Nephron progenitor cell (in vitro differentiated cells): Measurements from ENCODE around the gene TMPRSS4.

ENCODE experiments used
- DNase-seq: peaks from one replicate; pipeline ENCODE4 v3.0.0; 2021
- H3K27ac Mint-ChIP-seq: 2 replicates; pipeline ENCODE4 v1.8.0; 2021; ENCODE audit warnings: mild to moderate bottlenecking, moderate library complexity, mixed read lengths
- H3K27me3 Mint-ChIP-seq: 2 replicates; pipeline ENCODE4 v1.8.0; 2021; ENCODE audit warnings: mild to moderate bottlenecking, low read depth, mixed read lengths; ENCODE audit not compliant: poor library complexity
- H3K36me3 Mint-ChIP-seq: 2 replicates; pipeline ENCODE4 v1.8.0; 2021; ENCODE audit warnings: low read depth, mixed read lengths
- H3K4me1 Mint-ChIP-seq: 2 replicates; pipeline ENCODE4 v1.8.0; 2021; ENCODE audit warnings: mixed read lengths
- H3K4me3 Mint-ChIP-seq: 2 replicates; pipeline ENCODE4 v1.8.0; 2021; ENCODE audit warnings: mild to moderate bottlenecking, moderate library complexity, mixed read lengths
- H3K9me3 Mint-ChIP-seq: 2 replicates; pipeline ENCODE4 v1.8.0; 2021; ENCODE audit warnings: mild to moderate bottlenecking, moderate library complexity, mixed read lengths
- CTCF ChIP-seq: fragments of 200-600 bp; sonication (generic); IDR thresholded peaks from 2 replicates; pipeline ENCODE4 v1.5.0; 2021; ENCODE audit warnings: antibody characterized with exemption

The TMPRSS4 gene

GRCh38 chr11:118128721-118129470 lies 52.0 kb downstream of the TMPRSS4 start:
- H3K27ac Mint-ChIP-seq, result no peak overlapping the region
- TF ChIP-seq CTCF, result no peak

GRCh38 chr11:118129471-118130172 lies 52.7 kb downstream of the TMPRSS4 start:
- H3K36me3 Mint-ChIP-seq, result no peaks in the 10 kb centered on the region
- H3K27me3 Mint-ChIP-seq, result peaks cover 24% of the 10 kb centered on the region
- no peaks in the 10 kb centered on the region for H3K9me3 Mint-ChIP-seq
- TF ChIP-seq CTCF, result no peak
- DNase-seq, result no peak
- H3K4me1 Mint-ChIP-seq, result peaks cover 12% of the 10 kb centered on the region
- H3K27ac Mint-ChIP-seq, result no peak overlapping the region
- no peak overlapping the region for H3K4me3 Mint-ChIP-seq

More at GRCh38 chr11:118128721-118129470, 52.0 kb downstream of the TMPRSS4 start:
- Mint-ChIP-seq H3K27me3 (peaks cover 17% of the 10 kb centered on the region), H3K9me3 (no peaks in the 10 kb centered on the region), H3K36me3 (no peaks in the 10 kb centered on the region), H3K4me1 (peaks cover 12% of the 10 kb centered on the region), H3K4me3 (no peak overlapping the region)
- DNase-seq, result no peak

DNA sequence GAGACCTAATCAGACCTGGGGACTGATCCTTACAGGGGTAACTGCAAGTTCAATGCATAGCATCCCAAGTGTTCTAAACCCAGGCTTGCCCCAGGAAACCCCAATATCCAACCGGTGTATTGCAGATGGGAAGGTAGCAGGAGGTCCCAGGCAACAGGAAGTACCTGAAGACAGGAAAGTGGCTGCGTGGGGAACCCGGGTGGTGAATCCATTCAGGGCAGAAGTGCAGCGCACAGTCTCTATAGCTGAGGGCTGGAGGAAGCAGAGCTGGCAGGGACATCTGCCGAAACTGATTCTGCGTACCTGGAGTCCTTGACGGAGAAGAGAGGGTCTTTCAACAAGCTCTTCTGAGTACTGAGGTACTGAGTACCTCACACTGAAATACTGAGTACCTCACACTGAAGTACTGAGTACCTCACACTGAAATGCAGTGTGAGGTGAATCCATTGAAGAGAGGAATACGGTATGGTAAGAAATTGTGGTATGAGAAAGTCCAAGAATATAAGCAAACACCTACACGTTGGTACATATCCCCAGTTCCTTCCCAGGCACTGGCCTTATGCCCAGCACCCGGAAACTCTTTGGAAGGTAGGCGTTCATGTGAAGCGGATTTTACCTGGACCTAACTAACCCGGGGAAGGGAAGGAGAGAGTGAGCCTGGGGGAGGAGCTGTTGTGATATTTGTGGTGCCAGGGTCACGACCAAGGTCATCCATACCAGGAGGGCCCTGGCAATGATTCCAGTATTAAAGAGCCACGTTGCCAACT lies 55.7 kb downstream of the TMPRSS4 start:
- H3K4me1 Mint-ChIP-seq, result peaks cover 12% of the 10 kb centered on the region
- H3K27ac Mint-ChIP-seq, result no peak overlapping the region
- TF ChIP-seq CTCF, result no peak

GRCh38 chr11:118133816-118134215 lies 56.9 kb downstream of the TMPRSS4 start:
- no peaks in the 10 kb centered on the region for H3K9me3 Mint-ChIP-seq
- no peak for DNase-seq
- H3K27ac Mint-ChIP-seq, result no peak overlapping the region
- H3K4me3 Mint-ChIP-seq, result no peak overlapping the region
- no peaks in the 10 kb centered on the region for H3K36me3 Mint-ChIP-seq
- H3K4me1 Mint-ChIP-seq, result peaks cover 8% of the 10 kb centered on the region
- H3K27me3 Mint-ChIP-seq, result peaks cover 26% of the 10 kb centered on the region
- no peak for TF ChIP-seq CTCF

More for the DNA sequence above, 55.7 kb downstream of the TMPRSS4 start:
- Mint-ChIP-seq H3K4me3 (no peak overlapping the region), H3K36me3 (no peaks in the 10 kb centered on the region), H3K27me3 (peaks cover 25% of the 10 kb centered on the region), H3K9me3 (no peaks in the 10 kb centered on the region)
- DNase-seq, result no peak

DNA sequence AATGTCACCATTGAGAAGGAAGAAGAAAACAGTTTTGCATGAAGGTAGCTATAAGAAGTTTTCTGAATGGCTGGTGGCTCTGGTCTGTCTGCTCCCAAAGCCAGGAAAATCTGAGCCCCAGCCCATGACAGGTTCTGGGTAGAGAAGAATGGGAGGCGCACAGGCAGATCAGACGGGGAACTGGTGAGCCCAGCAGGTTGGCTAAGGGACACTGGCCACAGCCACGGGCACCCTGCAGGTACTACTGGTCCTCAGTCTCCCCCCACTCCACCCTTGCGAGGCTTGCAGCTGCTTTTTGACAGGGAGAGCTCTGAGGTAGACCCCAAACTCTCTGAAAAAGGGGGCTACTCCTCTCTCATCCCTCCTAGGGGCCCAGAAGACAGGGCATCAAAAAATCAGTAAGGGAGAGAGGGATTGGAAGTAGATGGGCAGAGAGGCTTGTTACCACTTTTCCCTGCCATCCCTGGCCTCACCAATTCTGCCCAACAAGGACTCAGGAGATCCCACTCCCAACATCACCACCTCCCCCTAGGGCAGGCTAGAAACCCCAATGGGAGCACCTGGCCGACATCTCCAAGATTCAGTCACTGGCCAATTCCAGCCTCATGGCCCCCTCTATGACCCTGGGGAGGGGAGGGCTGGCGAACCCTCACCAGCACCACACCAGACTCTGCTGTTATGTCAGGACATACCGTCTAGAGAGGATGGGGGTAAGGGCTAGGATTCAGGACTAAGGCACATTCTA lies 58.3 kb downstream of the TMPRSS4 start:
- TF ChIP-seq CTCF, result no peak
- H3K36me3 Mint-ChIP-seq, result no peaks in the 10 kb centered on the region
- H3K27ac Mint-ChIP-seq, result no peak overlapping the region
- H3K27me3 Mint-ChIP-seq, result peaks cover 34% of the 10 kb centered on the region
- H3K9me3 Mint-ChIP-seq, result no peaks in the 10 kb centered on the region
- no peak for DNase-seq
- H3K4me3 Mint-ChIP-seq, result no peak overlapping the region
- H3K4me1 Mint-ChIP-seq, result no peaks in the 10 kb centered on the region
